ENCODE results near the gene LLGL1.

LLGL1 gene

DNA sequence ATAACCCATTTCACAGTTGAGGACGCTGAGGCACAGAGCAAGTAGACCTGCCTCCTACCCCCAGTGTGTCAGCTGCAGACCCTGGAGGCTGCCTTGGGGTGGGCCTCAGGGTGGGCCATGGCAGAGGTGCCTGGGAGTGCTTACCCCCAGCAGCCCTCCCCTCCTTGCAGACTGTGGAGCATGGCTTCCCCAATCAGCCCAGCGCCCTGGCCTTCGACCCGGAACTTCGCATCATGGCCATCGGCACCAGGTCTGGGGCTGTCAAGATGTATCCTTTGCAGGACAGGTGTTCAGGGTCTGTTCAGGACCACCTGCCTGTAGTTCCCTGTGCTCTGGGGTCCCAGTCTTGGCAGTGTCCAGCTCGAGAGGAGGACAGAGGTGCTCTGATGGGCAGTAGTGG lies 4.3 kb downstream of the LLGL1 start:
- no peak for DNase-seq (ENCODE audit: low read depth, low spot score)

DNA sequence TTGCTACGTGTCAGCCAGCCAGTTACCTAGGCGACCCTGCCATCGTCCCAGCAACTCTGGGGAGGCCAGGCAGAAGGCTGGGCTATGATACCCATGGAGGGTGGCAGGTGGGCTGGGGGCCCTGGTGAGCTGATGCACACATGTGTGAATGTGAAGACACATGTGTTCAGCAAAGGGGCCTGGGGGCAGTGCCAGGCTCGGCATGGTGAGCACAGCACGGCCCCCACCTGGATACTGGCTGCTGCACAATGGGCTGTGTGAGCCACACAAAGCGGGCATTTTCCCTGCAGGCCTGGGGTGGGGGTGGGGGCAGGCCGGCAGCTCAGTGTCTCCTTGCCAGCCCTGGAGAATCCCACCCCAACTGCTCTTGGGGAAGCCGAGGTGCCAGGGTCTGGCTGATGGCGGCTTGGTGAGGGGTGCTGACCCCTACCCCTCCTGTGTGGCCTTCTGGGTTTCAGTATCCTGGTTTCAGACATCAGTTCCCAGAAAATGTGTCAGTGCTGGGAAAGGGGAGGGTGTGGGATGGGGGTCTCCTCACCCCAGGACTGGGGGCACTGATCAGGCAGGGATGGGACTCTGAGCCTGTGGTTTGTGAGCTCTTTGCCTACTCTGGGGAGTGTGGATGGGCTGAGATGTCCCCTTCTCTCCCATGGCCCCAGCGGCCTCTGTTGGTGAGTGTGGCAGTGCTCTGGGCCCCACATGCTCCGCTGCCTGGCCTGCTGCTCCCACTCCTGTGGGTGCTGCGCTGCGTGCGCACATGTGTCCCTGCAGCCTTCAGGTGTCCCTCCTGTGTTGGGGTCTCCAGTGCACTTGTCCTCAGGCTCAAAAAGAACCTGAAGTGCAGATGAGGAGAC lies 5.1 kb downstream of the LLGL1 start:
- DNase-seq (ENCODE audit: low read depth, low spot score) = no peak

DNA sequence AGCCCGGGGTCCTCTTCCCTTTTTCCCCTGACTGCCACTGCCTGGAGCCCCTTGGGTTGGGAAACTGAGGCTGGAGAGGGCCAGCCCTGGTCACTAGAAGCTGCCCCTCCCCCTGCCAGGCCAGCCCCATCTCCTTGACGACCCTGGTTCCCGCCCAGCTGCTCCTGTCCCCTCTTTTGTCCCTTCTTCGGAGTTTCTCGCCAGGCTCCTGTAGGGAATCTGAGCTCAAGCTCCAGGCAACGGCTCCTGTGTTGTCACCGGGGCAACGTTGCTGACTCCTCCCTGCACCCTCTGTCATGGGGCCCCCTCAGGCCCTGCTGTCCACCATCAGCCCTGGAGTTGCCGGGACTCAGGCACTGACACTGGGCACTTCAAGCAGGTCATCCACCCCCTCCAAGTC lies 5.7 kb downstream of the LLGL1 start:
- no peak for DNase-seq (ENCODE audit: low read depth, low spot score)

DNA sequence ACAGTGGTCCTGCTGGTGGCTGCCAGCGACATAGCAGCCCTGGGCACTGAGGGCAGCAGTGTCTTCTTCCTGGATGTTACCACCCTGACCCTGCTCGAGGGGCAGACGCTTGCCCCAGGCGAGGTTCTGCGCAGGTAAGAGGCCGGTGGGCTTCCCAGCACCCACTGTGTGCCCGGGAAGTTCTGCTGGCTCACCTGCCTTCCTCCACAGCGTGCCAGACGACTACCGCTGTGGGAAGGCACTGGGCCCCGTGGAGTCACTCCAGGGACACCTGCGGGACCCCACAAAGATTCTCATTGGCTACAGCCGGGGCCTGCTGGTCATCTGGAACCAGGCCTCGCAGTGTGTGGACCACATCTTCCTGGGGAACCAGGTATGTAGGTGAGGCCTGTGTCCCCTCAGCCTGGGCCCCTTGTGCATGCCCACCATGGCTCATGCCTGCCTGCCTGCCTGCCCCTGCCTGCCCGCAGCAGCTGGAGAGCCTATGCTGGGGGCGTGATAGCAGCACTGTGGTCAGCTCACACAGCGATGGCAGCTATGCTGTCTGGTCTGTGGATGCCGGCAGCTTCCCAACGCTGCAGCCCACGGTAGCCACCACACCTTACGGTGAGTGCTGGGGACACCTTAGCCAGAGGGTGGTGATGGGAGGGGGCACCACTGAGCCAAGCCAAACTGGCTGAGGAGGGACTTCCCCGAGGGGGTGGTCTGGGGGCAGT lies 8.5 kb downstream of the LLGL1 start:
- no peak for DNase-seq (ENCODE audit: low read depth, low spot score)

DNA sequence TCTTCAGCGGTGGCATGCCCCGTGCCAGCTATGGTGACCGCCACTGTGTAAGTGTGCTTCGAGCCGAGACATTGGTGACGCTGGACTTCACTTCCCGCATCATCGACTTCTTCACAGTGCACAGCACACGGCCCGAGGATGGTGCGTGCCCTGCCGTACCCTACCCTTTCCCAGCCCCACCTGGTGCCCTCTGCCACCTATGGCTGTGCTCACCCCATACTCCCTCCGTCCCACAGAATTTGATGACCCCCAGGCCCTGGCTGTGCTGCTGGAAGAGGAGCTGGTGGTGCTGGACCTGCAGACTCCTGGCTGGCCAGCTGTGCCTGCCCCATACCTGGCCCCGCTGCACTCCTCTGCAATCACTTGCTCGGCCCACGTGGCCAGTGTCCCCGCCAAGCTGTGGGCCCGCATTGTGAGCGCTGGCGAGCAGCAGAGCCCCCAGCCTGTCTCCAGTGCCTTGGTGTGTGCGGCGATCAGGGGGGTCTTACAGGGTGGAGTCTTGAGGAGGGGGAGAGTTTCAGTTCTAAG lies 9.5 kb downstream of the LLGL1 start:
- DNase-seq (ENCODE audit: low read depth, low spot score) = no peak

DNA sequence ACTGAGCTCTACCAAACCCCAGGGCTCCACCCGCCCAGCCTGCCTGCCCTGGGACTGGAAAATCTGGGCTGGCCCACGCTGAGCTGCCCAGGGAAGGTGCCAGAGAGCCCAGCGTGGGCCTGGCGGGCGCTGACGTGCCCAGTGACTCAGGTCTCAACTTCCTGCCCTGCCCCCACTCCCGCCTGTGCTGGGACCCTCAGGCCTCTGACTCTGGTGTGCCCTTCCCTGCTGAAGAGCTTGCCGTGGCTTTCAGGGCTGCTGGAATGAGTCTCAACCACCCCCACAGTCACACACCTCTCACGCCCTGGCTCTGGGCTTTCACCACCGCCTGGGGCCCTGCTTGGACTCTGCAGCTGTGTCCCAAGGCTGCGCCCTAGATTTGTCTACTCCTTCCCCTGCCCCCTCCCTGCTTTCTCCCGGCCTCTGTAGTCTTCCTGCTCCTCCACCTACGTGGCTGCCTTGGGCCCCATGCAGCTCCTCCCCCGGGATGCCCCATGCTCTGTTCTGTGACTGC lies 10.4 kb downstream of the LLGL1 start:
- DNase-seq (ENCODE audit: low read depth, low spot score) = no peak

DNA sequence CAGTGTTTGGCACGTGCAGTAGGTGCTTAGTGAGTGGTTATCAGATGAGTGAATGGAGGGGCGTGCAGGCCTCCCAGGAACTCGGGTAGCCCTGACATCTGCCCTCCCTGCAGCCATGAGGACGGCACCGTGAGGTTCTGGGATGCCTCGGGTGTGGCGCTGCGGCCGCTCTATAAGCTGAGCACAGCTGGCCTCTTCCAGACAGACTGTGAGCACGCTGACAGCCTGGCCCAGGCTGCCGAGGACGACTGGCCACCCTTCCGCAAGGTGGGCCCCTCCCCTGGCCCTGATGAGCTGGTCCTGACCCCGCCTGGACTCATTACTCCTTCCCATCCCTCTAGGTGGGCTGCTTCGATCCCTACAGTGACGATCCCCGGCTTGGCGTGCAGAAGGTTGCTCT lies 11.1 kb downstream of the LLGL1 start:
- DNase-seq (ENCODE audit: low read depth, low spot score) = no peak

DNA sequence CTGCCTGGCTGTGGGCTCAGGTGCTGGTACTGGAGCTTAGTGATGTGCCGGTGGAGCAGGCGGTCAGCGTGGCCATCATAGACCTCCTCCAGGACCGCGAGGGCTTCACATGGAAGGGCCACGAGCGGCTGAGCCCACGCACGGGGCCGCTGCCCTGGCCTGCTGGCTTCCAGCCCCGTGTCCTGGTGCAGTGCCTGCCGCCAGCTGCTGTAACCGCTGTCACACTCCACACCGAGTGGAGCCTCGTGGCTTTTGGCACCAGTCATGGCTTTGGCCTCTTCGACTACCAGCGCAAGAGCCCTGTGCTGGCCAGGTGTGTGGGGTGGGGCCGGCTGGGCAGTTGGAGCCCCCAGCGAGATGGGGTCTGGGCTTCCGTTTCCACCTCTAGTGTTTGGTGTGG lies 12.0 kb downstream of the LLGL1 start:
- no peak for DNase-seq (ENCODE audit: low read depth, low spot score)

DNA sequence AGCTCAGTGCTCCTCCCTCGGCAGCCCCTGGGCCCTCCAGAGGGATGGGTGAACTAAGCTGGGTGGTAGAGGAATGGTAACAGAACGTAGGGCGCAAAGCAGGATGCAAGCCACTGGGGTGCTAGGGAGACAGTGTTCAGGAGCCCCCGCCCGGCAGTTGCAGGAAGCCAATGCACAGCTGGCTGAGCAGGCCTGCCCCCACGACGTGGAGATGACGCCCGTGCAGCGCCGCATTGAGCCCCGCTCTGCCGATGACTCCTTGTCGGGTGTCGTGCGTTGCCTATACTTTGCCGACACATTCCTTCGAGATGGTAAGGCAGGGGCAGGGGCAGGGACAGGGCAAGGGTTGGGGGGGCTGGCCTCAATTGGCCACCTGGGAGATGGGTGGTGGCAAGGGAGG lies 12.9 kb downstream of the LLGL1 start:
- no peak for DNase-seq (ENCODE audit: low read depth, low spot score)

DNA sequence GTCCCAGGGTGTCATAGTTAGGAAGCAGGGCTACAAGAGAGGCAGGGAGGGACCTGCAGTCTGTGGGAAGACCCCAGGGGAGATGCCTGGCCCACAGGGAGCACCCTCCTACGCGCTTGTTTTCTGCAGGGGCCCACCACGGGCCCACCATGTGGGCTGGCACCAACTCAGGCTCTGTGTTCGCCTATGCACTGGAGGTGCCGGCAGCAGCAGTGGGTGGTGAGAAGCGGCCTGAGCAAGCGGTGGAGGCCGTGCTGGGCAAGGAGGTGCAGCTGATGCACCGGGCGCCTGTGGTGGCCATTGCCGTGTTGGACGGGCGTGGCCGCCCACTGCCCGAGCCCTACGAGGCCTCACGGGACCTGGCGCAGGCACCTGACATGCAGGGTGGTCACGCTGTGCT lies 15.0 kb downstream of the LLGL1 start:
- no peak for DNase-seq (ENCODE audit: low read depth, low spot score)

DNA sequence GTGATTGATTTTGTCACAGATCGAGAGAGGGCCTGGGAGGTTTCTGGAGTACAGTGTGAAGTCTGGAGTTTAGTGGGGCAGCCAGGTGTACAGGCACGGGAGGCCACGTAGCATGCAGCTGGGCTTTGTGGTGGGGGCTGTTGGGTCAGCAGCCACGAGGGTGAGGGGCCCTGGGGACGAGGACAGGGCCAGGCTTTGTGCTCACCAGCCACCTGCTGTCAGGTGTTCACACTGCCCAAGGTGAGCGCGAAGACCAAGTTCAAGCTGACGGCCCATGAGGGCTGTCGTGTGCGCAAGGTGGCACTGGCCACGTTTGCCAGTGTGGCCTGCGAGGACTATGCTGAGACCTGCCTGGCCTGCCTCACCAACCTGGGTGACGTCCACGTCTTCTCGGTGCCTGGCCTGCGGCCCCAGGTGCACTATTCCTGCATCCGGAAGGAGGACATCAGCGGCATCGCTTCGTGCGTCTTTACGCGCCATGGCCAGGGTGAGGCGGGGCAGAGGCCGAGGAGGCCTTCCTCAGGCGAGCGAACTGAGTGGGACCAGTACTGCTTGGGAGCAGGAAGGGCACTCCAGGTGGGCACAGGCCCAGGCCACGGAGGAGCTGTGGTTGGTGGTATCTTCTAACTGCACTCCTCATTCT lies 15.9 kb downstream of the LLGL1 start:
- no peak for DNase-seq (ENCODE audit: low read depth, low spot score)

DNA sequence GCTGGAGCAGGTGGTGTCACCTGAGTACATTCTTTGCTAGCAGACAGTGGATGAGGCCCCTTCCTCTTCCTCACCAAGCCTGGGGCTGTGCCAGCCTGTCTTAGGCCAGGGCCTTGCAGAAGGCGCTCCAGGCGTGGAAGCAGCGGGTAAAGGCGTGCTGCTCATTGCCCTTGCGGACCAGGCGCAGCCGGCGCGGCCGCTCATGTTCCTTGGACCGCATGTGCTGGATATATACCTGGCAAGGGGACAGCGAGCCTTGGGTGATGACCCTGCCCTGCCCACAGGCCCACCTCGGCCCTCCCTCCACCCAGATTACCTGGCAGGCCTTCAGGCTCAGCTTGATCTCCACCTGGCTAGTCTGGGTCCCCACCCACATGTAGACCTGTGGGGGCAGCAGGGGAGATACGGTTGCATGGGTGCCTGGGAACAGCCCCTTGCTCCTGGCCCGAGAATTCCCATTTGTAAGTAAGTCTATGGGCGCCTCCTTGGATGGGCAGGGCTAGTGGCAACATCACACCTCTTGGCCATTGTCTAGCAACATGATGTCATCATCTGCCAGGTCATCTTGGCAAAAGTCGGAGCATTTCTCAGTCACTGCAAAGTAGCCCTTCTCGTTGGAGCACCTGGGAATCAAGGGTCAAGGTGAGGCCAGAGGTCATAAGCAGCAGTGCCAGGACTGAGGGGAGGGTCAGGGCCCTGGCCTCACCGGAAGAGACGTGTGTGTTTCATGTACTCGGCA lies 19.8 kb downstream of the LLGL1 start:
- no peak for DNase-seq (ENCODE audit: low read depth, low spot score)

DNA sequence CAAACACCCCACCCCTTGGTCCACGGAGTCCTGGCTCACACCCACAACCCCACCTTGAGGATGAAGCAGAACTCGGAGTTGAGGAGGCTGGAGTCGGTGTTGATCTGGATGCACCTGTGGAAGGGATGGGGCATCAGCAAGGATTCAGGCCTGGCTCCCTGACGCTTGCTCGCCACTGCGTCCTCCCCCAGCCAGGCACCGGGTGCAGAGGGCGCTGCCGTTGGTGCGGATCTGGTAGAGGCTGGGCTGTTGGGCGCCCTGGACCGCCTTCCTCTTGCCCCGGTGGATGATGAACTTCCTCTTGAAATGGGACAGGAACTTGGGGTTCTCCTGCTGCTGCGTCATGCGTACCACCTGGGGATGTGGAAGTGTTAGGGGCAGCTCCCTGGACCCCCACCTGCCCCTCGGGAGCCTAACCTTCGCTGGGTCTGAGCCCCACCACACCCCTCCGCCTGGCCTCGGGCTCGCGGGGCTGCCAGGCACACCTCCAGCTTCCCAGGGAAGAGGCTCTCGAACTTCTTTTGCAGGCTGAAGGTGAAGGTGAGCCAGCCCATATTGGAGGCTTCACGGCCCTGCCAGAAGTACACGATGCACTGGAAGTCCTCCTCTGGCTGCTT lies 20.8 kb downstream of the LLGL1 start:
- no peak for DNase-seq (ENCODE audit: low read depth, low spot score)

DNA sequence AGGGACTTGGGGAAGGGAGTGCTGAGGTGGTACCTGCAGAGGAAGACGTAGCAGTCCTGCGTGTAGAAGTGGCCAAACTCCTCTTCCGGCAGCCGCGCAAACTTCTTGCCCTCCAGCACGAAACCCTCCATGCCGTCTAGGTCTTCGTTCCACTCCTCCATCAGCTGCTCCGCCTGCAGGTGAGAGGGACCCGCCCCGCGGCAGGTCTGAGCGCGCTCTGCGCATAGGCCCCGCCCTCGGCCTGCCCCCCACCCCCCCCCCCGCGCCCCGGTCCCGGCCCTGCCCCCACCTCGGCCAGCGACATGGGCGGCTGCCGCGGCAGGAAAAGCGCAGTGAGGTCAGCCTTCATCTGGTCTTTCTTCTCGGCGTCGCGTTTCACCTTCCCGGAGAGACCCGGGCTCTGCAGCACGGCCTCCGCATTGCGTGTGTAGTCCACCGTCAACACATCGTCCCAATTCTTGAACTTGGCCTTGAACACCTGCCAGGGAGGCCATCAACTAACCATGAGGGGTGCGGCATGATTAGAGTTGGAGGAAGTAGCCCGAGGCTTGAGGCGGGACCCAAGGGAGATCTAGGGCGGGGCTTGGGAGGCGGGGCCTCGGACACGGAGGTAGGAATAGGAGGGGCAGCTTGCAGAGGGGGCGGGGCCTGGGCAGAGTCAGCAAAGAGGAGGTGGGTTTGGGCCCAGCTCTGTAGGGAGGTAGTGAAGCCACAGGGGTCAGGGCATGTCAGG lies 21.6 kb downstream of the LLGL1 start:
- DNase-seq (ENCODE audit: low read depth, low spot score) = no peak

DNA sequence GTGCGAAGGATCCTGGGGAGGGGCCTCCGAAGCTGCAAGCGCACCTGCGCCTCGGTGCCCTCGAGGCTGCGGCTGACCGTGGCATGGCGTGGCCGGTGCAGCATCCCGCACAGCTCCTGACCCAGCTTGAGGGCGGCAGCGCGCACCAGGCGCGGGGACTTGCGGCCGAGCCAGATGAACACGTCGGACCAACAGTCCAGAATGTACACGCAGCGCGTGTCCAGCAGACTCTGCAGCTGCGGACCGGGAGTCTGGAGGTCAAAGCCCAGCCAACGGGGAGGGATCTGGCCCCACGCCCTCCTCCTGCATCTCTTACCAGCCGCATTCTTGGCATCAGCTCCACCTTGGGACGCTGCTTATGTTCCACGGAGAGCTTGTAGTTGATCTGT lies 22.2 kb downstream of the LLGL1 start:
- DNase-seq (ENCODE audit: low read depth, low spot score) = no peak

DNA sequence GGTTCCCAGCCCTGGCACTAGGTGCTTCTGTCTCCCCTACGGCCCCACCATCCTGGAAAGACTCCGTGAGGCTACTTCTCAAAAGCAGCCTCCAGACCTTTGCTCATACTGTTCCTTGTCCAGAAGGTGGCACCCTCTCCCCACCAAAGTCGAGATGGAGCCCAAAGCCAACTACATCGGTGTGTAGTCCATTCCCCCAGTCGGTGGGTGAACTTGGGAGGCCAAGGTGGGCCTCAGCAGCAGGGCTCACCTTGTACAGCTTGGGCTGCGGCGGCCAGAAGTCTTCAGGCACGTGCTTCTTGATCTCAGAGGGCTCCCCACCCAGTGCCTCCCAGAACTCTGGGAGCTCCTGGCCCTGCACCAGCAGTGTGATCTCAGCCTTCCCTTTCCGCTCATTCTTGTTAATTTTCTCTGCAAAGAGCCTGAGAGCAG lies 22.9 kb downstream of the LLGL1 start:
- peak; percentile 27 for DNase-seq (ENCODE audit: low read depth, low spot score)

DNA sequence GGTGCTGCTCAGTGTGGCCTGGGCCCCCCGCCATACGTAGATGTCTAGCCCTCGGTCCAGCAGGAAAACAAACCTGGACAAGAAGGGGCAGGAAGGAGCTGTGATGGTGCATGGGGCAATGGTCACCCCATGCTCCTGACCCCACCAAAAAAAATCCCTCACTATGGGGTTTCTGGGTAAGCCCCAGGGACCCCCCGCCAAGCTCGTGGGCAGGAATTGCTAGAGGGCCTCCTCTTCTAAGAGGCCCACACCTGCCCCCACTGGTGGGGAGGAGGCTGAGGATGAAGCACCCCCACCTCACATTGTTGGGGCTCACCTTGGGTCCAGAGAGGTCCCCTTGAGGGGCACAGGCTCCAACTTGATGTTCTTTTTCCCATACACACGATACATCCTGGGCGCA lies 23.4 kb downstream of the LLGL1 start:
- no peak for DNase-seq (ENCODE audit: low read depth, low spot score)

DNA sequence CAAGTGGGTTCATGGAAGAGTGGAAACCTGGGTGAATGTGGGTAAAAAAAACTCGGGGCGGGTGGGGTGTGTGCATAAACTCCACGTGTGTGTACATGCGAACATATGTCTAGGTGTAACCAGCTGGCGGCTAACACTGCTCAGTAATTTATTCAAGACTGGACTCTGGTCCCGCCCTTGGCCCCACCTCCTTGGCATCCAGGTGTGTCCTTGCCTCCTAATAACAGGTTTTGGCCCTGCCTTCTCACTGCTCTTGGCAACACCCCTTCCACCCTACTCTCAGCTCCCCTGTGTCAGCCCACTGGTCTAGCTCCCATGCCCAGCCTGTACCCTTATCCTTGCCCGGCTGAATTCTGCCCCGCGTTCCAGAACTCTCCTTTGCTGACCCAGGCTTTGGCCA lies 24.8 kb downstream of the LLGL1 start:
- DNase-seq (ENCODE audit: low read depth, low spot score) = no peak

DNA sequence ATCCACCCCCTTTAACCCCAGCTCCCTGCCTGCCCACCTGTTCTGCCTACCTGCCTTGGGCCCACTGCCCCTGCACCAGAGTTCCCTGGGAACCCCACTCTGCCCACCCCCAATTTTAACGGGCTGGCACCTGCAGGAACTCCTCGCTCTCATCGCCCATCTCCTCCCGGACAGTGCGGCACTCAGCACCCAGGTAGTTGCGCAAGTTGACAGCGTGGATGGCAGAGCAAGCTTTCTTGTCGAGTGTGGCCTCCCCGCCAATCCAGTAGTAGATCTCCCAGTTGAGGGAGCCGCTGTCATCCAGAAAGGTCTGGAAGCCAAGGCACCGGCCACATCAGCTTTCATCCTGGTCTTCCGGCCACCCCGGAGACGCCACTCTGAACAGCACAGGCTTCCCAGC lies 25.3 kb downstream of the LLGL1 start:
- DNase-seq (ENCODE audit: low read depth, low spot score) = no peak

DNA sequence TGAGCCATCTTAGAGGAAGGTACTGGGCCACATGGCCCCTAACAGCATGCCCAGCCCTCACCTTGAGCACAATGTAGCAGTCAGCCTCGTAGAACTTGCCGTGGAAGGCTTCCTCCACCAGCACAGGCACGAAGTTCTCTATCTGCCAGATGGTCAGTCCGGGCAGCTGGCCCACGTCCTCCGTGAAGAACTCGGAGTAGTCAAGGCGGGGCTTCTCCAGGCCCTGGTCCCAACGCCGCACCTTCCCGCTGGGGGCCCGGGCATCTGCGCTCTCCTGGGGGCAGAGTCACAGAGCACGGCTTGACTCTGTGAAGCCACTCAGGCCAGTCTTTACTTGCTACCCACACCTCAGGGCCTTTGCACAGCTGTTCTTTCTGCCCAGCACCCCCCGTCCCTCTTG lies 25.8 kb downstream of the LLGL1 start:
- DNase-seq (ENCODE audit: low read depth, low spot score) = no peak
